HG02763 (cell line): ENCODE data around the gene EEFSEC.

ENCODE experiments used
- ATAC-seq: cut with Tn5 transposase; IDR thresholded peaks from one replicate; pipeline ENCODE4 v1.9.1; 2021; ENCODE audit warnings: mild to moderate bottlenecking, moderate library complexity; ENCODE audit not compliant: unreplicated experiment

Gene EEFSEC

DNA sequence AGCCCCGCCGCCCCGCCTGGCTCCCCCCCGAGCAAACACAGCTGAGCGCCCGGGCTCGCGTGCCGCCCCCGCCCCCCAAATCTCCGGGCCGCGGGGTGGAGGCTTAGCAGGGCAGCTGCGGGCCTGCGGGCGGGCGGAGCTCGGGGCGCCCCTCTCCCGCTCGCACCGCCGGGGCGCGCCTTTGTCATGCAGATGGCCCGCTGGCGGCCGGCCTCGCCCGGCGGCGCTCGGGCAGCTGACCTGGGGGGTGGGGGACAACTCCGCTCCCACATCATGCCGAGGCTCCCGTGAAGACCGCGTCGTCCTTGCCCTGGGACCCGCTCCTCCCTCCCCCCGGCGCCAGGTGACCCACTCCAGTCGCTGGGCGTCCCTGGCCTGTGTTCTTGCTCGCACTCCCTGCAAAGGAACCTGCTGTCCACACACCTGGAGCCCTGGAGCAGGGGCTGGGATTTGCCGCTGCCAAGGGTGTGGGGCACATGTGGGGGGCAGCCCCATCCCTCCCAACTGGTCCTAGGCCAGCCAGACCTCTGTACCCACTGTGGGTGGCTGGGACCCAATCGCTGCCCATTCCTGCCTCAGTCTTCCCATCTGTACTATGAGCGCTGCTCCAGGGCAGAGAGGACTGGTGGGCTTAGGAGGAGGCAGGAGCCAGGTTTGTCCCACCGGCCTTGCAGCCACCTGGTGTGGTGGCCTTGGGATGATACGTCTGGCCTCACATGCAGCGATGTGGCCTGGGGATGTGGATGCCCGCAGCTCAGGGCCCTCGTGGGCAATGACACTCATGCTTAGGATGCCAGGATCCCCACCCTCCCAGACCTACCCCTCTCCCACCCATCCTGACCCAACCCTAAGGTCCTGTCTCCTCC, 279.9 kb downstream of the EEFSEC start:
- no peak for ATAC-seq

DNA sequence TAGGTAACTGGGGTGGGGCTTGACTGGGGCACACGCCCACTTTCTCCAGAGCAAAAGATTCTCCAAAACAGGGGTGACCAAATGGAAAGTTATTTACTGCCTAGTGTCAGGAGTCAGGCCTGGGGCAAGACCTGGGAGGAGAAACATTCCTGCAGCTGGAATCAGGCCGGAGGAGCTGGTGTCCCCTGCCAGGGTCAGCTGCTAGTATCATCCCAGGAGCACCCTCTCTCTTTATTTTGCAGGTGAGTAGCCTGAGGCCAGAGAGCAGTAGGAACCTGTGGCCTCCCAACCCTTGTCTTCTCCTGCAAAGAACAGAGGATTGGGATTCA, 280.5 kb downstream of the EEFSEC start:
- no peak for ATAC-seq

DNA sequence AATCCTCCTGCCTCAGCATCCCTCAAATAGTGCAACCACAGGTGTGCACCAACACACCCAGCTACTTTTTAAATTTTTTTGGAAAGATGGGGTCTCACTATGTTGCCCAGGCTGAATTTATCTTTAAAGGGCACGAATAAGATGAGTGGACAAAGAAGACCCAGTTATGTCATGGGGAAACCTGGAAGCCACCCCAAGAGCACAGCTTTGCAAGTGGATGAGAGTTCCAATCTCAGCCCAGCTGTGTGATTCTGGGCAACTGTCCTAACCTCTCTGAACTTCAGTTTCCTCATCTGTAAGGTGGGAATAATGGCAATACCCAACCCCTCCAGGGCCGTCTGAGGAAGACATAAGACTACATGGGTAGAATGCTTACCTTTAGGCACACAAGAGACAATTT, 281.2 kb downstream of the EEFSEC start:
- no peak for ATAC-seq

DNA sequence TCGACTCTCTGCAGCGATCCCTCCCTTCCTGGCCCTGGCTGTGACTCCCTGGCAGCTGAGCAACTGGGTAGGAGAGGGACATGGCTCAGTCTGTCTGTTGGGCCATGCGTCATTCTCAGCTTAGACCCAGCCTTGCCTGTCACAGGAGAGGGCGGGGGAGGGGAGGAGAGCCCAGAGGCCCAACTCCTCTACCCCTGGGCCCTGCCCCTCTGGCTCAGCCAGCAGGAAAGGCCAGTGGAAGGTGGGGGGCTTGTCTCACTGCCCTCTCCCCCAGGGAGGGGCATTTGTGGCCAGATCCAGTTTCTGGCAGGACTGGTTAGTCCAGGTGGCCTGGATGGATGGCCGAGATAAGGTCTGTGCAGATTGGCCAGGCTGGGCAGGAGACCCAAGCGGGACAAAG, 281.8 kb downstream of the EEFSEC start:
- ATAC-seq = no peak

DNA sequence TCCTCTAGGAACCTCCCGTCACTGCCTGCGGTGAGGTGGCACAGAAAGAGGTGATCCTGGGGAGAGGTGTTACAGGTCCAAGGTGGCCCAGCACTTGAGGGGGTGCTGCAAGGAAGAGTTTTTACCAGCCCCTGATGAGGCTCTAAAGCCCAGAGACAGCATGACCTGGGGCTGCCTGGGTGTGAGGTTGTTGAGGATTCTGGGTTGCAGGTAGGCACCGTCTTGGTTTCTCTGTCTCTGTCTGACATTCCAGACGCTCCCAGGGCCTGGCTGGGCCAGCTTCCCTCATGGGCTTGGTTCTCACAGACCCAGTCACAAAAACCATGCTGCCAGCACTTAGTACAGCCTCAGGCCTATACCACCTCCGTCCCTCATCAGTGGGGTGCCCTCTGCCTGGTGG, 282.3 kb downstream of the EEFSEC start:
- no peak for ATAC-seq

DNA sequence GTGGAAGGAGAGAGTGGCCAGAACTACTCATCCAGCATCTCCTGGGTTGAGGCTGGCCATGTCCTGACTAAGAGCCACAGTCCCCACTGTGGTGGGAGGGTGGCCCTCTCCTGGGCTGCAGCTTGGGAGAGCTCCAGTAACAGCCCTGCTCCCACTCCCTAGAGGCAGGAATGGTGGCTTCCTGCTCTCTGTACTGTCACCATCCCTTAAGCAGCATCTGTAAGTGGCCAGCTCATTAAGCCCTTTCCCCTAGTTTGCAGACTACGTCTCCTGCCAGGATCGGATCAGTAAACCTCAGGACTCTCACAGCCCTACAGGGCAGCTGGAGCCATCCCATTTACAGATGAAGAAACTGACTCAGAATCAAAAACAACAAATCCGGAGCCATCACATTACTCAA, 282.9 kb downstream of the EEFSEC start:
- ATAC-seq = no peak

DNA sequence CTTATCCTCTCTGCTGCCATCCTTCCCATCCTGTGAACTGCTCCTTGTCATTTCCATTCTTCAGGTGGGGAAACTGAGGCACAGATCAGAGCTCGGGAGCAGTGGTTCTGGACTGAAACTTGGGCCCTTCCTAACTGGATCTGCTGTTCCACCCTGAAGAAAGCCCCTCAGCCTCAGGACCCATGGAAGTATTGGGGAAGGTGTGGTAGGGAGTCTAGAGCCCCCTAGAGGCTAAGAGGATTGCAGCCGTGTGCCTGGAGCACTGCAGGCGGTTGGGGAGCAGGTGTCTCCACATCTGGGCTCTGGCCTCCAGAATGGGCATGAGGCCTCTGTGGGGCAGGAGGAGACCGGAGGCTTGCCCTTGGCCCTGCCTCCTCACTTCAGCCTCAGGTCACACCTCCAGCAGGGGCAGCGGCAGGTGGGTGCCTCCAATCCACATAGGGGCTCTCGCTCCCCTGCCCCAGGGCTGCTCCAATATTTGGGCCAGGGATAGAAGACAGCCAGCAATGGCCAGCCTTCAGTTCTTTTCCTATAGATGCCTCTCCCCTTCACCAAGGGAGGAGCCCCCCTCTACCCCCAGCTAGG, 285.3 kb downstream of the EEFSEC start:
- ATAC-seq = no peak

DNA sequence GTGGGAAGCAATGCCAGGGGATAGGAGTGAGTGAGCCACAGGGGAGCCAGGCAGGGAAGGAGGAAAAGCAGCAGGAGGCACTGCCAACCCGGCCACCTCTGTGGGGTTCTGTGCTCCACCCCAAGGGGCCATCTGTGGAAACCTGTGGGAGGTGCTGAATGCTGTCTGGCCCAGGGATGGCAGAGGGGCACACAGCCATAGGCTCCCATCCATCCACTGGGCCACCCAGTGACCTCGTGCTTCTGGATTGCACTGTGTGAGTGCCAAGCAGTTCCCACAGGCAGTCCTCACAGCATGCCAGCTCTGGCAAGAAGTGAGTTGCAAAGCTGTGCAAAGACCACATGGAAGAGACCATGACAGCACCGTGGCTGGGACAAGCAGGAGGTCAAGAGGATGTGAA, 285.9 kb downstream of the EEFSEC start:
- no peak for ATAC-seq

DNA sequence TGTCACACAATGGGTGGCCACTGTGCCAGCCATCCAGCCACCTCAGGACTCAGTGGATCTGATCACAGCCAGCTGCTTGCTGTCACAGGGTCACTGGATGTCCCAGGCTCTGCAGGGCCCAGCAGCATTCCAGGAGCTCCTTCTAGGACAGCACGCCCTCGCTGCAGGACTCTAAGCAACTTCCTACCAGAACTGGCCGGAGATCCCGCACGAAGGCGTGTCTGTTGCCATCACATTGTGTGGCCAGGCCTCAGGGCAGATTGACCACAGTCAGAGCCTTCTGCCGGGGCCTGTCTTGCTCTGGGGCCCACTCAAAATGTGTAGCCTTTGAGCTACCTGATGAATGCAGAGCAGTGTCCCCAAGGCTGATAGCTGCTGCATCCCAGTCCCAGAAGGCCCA, 288.8 kb downstream of the EEFSEC start:
- ATAC-seq = no peak

DNA sequence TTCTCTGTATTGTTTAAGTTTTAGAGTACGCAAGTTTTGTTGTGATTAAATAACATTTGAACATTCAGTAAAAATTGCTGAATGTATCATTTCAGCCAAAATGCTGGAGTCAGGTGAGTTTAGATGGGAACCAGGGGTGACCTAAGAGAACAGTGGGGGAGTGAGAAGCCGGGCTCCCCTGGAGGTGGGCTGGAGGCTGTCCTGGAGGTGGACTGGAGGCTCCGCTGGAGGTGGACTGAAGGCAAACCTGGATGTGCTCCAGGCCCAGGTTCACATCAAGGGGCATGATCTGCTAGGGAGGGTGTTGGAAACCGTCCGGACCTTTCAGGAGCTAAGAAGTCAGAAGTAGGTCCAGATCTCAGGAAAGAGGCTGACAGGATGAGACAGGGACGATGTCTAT, 289.7 kb downstream of the EEFSEC start:
- ATAC-seq = no peak

DNA sequence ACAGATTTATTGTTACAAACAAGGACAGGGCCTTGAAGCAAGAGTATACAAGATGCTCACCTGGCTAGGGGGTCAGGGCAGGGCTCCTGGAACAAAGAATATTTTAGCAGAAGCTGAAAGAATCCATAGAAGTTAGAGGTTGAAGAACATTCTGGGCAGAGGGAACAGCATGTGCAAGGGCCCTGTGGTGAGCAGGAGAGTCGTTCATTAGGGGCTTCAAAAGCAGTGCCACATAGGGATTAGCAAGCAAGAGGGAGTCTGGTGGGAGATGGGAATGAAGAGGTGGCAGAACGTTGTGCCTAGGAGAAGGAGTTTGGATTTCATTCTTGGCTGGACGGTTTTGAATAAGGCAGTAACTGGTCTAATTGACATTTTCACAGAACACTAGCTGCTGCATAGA, 290.5 kb downstream of the EEFSEC start:
- ATAC-seq = no peak

DNA sequence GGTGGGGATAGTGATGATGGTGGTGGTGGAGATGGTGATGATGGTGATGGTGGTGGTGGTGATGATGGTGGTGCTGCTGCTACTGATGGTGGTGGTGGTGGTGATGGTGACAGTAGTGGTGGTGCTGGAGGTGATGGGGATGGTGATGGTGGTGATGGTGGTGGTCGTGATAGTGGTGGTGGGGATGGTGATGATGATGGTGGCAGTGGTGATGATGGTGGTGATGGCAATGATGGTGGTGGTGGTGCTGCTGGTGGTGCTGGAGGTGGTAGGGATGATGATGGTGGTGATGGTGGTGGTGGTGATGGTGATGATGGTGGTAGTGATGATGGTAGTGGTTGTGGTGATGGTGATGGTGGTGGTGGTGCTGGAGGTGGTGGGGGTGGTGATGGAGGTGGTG, 292.1 kb downstream of the EEFSEC start:
- ATAC-seq = no peak

DNA sequence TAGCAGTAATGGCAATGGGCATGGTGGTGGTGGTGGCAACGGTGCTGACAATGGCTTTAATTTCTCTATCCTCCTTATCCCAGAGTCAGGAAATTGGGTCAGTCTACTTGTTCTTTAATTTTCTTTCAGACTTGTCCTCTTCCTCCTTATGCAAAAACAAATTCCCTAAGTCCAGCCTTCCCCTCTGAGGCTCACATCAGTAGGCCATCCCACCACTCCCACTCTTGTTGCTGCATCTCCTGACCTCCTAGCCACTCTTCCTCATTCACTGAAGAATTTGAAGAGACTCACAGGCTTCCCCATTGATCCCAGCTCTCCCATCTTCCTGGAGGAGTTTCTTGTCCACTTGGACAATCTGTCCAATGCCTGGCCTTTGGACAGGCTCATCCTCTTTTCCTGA, 293.5 kb downstream of the EEFSEC start:
- no peak for ATAC-seq

DNA sequence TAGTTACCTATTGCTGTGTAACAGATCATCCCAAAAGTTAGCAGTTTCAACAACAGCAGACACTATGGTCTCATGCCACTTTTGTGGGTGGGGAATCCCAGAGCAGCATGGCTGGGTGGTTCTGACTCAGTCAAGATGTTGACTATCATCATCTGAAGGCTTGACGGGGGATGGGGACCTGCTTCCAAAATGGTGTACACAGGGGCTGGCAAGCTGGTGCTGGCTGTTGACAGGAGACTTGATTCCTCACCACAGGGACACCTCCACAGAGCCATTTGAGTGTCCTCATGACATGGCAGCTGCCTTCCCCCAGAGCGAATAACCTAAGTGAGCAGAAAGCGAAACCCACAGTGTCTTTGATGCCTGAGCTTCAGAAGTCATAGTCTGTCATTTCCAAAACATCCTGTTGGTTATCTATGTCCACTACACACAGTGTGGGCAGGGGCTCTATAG, 294.3 kb downstream of the EEFSEC start:
- ATAC-seq = no peak

DNA sequence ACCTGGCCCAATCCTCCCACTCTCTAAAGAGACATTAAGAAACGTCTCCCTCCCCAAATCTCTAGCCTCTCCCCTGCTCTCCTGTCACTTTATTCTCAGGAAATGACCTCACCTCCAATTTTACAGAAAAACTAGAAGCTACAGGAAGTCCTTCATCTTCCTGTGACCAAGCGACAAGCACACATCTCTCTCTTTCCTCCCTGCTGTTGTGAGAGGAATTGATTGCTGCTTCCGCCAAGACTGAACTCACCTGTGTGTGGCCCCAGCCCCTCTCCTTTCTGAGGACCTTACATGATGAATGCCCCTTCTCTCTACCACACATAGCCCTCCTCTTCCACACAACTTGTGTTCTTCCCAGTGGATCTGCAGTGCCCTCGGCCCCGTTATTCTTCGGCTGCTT, 295.2 kb downstream of the EEFSEC start:
- ATAC-seq = no peak

DNA sequence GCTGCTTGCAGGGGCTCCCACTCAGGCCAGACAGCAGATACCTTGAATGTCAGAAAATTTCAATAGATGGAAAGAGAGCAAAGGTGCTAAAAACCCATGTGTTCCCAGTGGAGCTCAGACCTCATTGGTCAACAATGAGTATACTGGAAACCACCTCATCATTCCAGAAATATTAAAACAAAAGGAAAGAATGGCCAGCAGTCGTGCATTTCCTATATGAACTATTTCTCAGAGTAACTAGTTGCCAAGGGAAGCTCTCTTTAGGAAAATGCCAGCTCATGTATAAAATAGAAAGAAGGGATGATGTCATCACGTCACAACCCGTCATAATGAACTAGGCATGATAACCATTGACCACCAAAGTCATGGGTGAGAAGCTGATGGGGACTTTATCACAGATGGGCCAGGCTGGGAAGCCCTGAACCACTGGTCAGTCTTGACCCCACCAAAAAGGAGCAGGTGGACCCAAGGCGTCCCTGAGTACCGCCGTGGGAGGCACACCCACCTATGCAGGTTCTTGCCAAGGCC, 295.9 kb downstream of the EEFSEC start:
- no peak for ATAC-seq

DNA sequence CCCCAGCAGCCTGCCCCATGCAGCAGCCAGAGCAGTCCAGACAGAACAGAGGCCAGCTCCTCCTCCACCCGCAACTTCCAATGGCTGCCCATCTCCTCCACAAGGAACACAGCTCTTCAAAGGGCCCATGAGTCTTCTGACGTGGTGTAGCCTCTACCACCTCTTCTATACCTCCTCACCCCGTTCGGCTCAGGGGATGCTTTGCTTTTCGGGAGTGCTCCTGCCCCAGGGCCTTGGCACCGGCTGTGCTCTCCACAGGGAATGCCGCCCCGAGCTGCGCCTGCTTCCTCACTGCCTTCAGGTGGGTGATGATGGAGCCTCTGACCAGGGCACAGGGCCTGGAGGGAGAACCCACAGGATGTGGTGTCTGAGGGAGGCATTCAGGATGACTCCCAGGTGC, 298.8 kb downstream of the EEFSEC start:
- no peak for ATAC-seq

DNA sequence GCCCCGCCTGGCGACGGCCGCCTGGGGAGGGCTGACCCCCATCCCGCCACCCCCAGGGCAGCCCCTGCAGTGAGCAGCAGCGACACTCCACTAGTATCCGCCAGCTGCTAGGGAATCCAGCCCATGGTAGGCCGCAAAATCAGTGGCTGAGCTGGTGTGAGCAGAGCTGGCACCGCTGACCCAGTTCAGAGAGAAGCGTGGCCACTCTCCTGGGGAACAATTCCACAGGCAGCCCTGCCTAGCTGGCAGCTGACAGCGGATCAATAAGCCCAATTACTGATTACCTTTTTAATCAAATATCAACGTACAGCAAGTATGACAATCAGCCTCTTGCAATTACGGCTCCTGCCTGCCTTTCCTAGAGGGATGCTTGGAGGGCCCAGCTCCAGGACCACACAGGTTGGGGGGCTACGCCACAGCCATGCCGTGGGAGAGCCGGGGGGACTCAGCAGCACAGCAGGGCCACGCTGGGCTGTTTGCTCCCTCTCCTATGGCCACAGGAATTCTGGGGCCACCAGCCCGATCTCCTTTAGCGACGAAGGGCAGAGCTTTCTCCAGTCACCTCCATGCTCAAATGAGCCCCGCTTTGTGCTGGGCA, 299.5 kb downstream of the EEFSEC start:
- no peak for ATAC-seq

DNA sequence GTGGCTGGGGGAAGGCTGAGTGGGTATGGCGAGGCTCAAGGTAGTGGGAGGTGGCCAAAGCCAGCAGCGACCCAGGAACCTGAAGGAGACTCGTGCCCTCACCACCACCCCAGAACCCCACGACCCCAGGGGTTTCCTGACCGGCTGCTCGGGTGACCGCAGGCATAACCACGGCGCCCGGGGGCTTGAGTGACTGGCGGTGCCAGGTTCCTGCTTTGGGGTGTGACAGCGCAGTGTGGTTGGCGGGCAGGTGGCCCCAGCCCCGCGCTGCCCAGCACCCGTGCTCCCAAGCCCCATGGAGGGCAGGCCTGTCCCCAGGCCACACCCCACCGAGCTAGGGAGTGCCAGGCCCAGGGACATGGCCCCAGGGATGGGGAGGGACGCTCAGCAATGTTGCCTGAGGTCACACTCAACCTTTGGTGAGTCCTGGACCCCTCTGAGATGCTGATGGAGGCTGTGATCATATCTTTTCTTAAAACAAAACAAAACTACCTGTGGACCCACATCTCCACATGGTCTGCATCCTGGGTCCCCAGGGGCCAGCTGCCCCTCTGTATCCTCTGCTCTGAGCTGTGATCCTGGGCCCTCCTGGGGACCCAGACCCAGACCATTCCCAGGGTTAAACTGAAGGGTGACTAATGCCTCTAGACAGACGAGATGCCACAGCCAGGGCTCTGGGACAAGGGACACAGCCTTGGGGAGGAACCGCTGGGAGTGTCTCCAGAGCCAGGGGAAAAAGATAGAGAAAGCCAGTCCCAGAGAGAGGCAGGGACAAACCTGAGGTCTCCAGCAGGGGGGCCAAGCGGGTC, 300.4 kb downstream of the EEFSEC start:
- no peak for ATAC-seq

DNA sequence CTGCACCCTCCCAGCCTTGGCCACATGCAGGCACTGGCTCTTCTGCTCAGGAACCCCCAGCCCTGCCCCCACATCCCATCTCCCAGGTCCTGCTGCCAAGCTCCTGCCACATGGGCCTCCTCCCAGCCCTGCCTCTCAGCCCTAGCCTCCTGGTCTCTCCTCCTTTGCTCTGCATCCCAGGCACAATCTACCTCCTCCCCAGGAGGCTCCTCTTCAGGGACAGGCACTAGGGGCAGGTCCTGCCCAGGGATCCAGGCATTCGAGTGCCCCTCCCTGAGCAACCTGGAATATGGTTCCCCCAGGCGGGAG, 301.0 kb downstream of the EEFSEC start:
- ATAC-seq = no peak

DNA sequence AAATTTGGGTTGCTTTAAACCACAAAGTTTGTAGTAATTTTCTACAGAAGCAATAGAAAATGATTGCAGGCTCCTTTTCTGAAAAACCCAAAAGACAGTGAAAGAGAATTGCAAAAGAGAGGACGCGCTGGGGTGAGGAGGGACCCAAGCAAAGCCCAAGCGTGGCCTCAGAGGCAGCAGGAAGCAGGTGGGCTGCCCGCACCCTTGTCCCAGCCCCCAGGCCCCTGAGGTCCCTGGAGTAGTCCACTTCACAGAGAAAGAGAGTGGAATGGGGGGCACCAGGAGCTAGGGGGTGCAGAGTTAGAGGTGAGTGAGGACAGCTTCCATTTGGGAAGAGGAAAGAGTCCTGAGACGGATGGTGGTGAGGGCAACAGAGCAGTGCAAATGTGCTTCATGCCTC, 301.8 kb downstream of the EEFSEC start:
- no peak for ATAC-seq
